CD14-positive monocyte (primary cell): ENCODE measurements around the gene SCD5. TPM values are rescaled to one million over a fixed set of nuclear protein-coding genes. Genes with fewer than 3 reads are reported as not detected.
"Not testable (repeated sequence)": the region's sequence is repeated elsewhere in the genome, so short reads cannot be mapped to it uniquely, and the experiment has no call there.

ENCODE experiments used
- DNase-seq, 3 donors: peaks; one replicate each; pipeline ENCODE4 v3.0.0-alpha.2; 2011 to 2022
- H2AFZ ChIP-seq: 2 replicates; pipeline ENCODE4 v1.6.0; 2012; ENCODE audit warnings: mild to moderate bottlenecking, low read depth, low read length, inconsistent platforms; ENCODE audit not compliant: insufficient read depth, poor library complexity, severe bottlenecking
- H3K27ac ChIP-seq, 2 donors: 1 replicate in 1 of 2; 2 replicates in 1 of 2; pipeline ENCODE4 v1.5.1; 2012 to 2013; ENCODE audit warnings: low read length in 2 of 2, control low read depth in 1 of 2, inconsistent platforms in 1 of 2, low read depth in 1 of 2, mild to moderate bottlenecking in 1 of 2
- H3K27me3 ChIP-seq, 2 donors: one replicate each; pipeline versions ENCODE4 v1.6.0 to v1.6.1; 2011 to 2013; ENCODE audit warnings: low read length in 2 of 2; ENCODE audit not compliant: control insufficient read depth in 2 of 2, insufficient read depth in 2 of 2
- H3K36me3 ChIP-seq, 2 donors: replicated peaks in 1 of 2; 1 replicate in 1 of 2; 2 replicates in 1 of 2; pipeline versions ENCODE4 v1.5.1 to v1.6.1; 2012 to 2013; ENCODE audit warnings: low read length in 2 of 2, control low read depth in 1 of 2, inconsistent platforms in 1 of 2, mild to moderate bottlenecking in 1 of 2; ENCODE audit not compliant: insufficient read depth in 2 of 2, control insufficient read depth in 1 of 2
- H3K4me1 ChIP-seq, 2 donors: 1 replicate in 1 of 2; 2 replicates in 1 of 2; pipeline versions ENCODE4 v1.5.1 to v1.6.1; 2012 to 2013; ENCODE audit warnings: low read length in 2 of 2, control low read depth in 1 of 2, inconsistent platforms in 1 of 2, mild to moderate bottlenecking in 1 of 2, moderate library complexity in 1 of 2; ENCODE audit not compliant: insufficient read depth in 2 of 2, control insufficient read depth in 1 of 2
- H3K4me2 ChIP-seq: replicated peaks from 2 replicates; pipeline ENCODE3; 2012; ENCODE audit warnings: low read length, moderate library complexity, mild to moderate bottlenecking; ENCODE audit not compliant: poor library complexity, severe bottlenecking; ENCODE audit errors: extremely low read depth
- H3K4me3 ChIP-seq, 3 experiments: fragments of 200-600 bp in 1 of 3; sonication (generic) in 1 of 3; replicated peaks in 1 of 3; 1 replicate in 2 of 3; 2 replicates in 1 of 3; pipeline ENCODE4 v1.5.1; 2011 to 2013; ENCODE audit warnings: low read length in 3 of 3, mild to moderate bottlenecking in 3 of 3, control low read depth in 2 of 3, low read depth in 2 of 3, inconsistent platforms in 1 of 3, moderate library complexity in 1 of 3
- H3K79me2 ChIP-seq: 2 replicates; pipeline ENCODE4 v1.6.0; 2012; ENCODE audit warnings: mild to moderate bottlenecking, control low read depth, inconsistent platforms, low read length, moderate library complexity; ENCODE audit not compliant: insufficient read depth
- H3K9ac ChIP-seq: 2 replicates; pipeline ENCODE4 v1.6.0; 2017; ENCODE audit warnings: low read length, mild to moderate bottlenecking; ENCODE audit not compliant: insufficient read depth, poor library complexity, severe bottlenecking
- H3K9me3 ChIP-seq, 2 donors: replicated peaks in 1 of 2; 1 replicate in 1 of 2; 2 replicates in 1 of 2; pipeline versions ENCODE4 v1.5.1 to v1.6.1; 2012 to 2013; ENCODE audit warnings: low read length in 2 of 2, control low read depth in 1 of 2; ENCODE audit not compliant: control insufficient read depth in 1 of 2, insufficient read depth in 1 of 2
- H4K20me1 ChIP-seq: 2 replicates; pipeline ENCODE4 v1.6.0; 2012; ENCODE audit warnings: mild to moderate bottlenecking, low read length, control low read depth, moderate library complexity; ENCODE audit not compliant: insufficient read depth
- H3K27ac Mint-ChIP-seq, 7 donors: one replicate each; pipeline ENCODE4 v1.8.0; 2020; ENCODE audit warnings: mild to moderate bottlenecking in 7 of 7, mixed read lengths in 7 of 7, moderate library complexity in 6 of 7, inconsistent platforms in 2 of 7
- H3K27me3 Mint-ChIP-seq, 3 donors: one replicate each; pipeline ENCODE4 v1.8.0; 2021 to 2022; ENCODE audit warnings: low read depth in 3 of 3, mild to moderate bottlenecking in 3 of 3, mixed read lengths in 3 of 3, moderate library complexity in 3 of 3, inconsistent platforms in 1 of 3
- H3K36me3 Mint-ChIP-seq, 2 donors: one replicate each; pipeline ENCODE4 v1.8.0; 2020; ENCODE audit warnings: mixed read lengths in 2 of 2, inconsistent platforms in 1 of 2, mild to moderate bottlenecking in 1 of 2
- H3K4me1 Mint-ChIP-seq: one replicate; pipeline ENCODE4 v1.8.0; 2020; ENCODE audit warnings: mild to moderate bottlenecking, mixed read lengths
- H3K4me3 Mint-ChIP-seq, 2 donors: one replicate each; pipeline ENCODE4 v1.8.0; 2020; ENCODE audit warnings: mild to moderate bottlenecking in 2 of 2, mixed read lengths in 2 of 2, moderate library complexity in 1 of 2
- H3K9me3 Mint-ChIP-seq, 7 donors: one replicate each; pipeline ENCODE4 v1.8.0; 2020 to 2022; ENCODE audit warnings: mixed read lengths in 7 of 7, mild to moderate bottlenecking in 6 of 7, moderate library complexity in 6 of 7, inconsistent platforms in 2 of 7
- CTCF ChIP-seq: fragments of 200-600 bp; IDR thresholded peaks from one replicate; pipeline ENCODE4 v1.8.0; 2022; ENCODE audit warnings: antibody characterized with exemption, mild to moderate bottlenecking
- WGBS: methylation state at CpG from one replicate; pipeline ENCODE4 v1.1.5; 2013; ENCODE audit warnings: missing lambda C conversion rate; ENCODE audit not compliant: insufficient coverage; 5-methylcytosine and 5-hydroxymethylcytosine counted together
- intact Hi-C, 2 donors: fragments of 100-400 bp; cut with micrococcal nuclease; formaldehyde crosslinking; loops; one replicate each; pipeline versions ENCODE4 v1.15.0 to v1.15.1; 2023
- polyA plus RNA-seq, 3 donors: library from polyadenylated mRNA; depleted of rRNA in 1 of 3; unstranded in 2 of 3; stranded (reverse) in 1 of 3; fragments of 300-500 nt in 2 of 3; fragments of >200 nt in 1 of 3; fragmentation: Illumina TruSeq in 2 of 3; gene quantifications; 1 replicate in 2 of 3; 2 replicates in 1 of 3; pipeline ENCODE4 v1.2.3, GENCODE V29; 2012 to 2021

Gene SCD5
- polyA plus RNA-seq, 3 donors = 0.28 to 1.3 (median 0.61) TPM

DNA sequence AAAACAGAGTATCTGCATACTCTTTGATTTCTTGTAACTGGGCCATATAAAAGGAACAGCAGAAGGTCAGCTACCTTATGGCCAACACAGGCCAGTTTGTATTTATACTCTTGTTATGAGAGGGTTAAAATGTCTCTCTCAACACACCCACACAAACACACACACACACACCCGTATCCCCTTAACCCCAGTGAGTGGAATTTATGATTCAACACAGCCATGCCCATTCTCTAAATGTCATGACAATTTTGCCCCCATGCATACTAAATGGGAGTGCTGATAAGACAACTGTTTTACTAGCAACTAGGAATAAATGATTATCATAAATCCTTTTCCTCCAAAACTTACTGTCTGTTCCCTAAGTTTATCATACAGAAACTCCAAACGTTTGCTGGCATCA lies 22.1 kb upstream of the SCD5 start:
- Mint-ChIP-seq H3K4me3 (no peak overlapping the region), H3K36me3 (peaks cover 77 to 87% of the 10 kb centered on the region in 2 donors), H3K27ac (no peak overlapping the region), H3K9me3 (peaks cover 0 to 1% (median 0%) of the 10 kb centered on the region in 7 donors), H3K27me3 (peaks cover 0 to 1% (median 0%) of the 10 kb centered on the region in 3 donors), H3K4me1 (no peaks in the 10 kb centered on the region)
- DNase-seq = no peak
- H3K4me3 ChIP-seq = no peak overlapping the region
- no CpG with 5 or more reads among the region's 2 CpGs for WGBS
- H2AFZ ChIP-seq = no peak overlapping the region
- H3K36me3 ChIP-seq = peaks cover 69 to 88% of the 10 kb centered on the region in 2 donors
- no peaks in the 10 kb centered on the region for H3K27me3 ChIP-seq
- H3K4me2 ChIP-seq = no peak overlapping the region
- no peaks in the 10 kb centered on the region for H4K20me1 ChIP-seq
- no peaks in the 10 kb centered on the region for H3K9me3 ChIP-seq
- H3K79me2 ChIP-seq = no peaks in the 10 kb centered on the region
- no peak for TF ChIP-seq CTCF
- intact Hi-C loops = loop anchor here in 1 of 2 donors (10.0 kb wide), 1 partner anchor 1894 kb away; no protein-coding TSS in a partner anchor
- no peak overlapping the region for H3K27ac ChIP-seq
- H3K9ac ChIP-seq = no peak overlapping the region
- no peaks in the 10 kb centered on the region for H3K4me1 ChIP-seq

- Histone ChIP-seq H3K4me2 (no peak overlapping the region), H3K79me2 (no peaks in the 10 kb centered on the region), H2AFZ (no peak overlapping the region), H3K9me3 (no peaks in the 10 kb centered on the region), H3K9ac (no peak overlapping the region), H3K27me3 (no peaks in the 10 kb centered on the region), H3K27ac (no peak overlapping the region), H3K36me3 (peaks cover 53 to 72% of the 10 kb centered on the region in 2 donors), H3K4me1 (no peaks in the 10 kb centered on the region), H3K4me3 (no peak overlapping the region), H4K20me1 (no peaks in the 10 kb centered on the region)
- H3K27ac Mint-ChIP-seq = no peak overlapping the region
- no peak for DNase-seq
- H3K9me3 Mint-ChIP-seq = peaks cover 0 to 1% (median 0%) of the 10 kb centered on the region in 7 donors
- peaks cover 66 to 75% of the 10 kb centered on the region in 2 donors for H3K36me3 Mint-ChIP-seq
- peaks cover 0 to 1% (median 0%) of the 10 kb centered on the region in 3 donors for H3K27me3 Mint-ChIP-seq
- no peak overlapping the region for H3K4me3 Mint-ChIP-seq
- no CpG with 5 or more reads among the region's 2 CpGs for WGBS
- no peaks in the 10 kb centered on the region for H3K4me1 Mint-ChIP-seq
- intact Hi-C loops = no loop called here
- TF ChIP-seq CTCF = no peak
Observed at GRCh38 chr4:82818664-82819662, 20.4 kb upstream of the SCD5 start.

- H3K27me3 Mint-ChIP-seq, intact Hi-C loops: not testable (repeated sequence)
- peak overlapping the region in 1 of 7 donors; percentile 16 for H3K27ac Mint-ChIP-seq
Observed at GRCh38 chr4:82816874-82817273, 18.3 kb upstream of the SCD5 start.

More at GRCh38 chr4:82816874-82817273, 18.3 kb upstream of the SCD5 start:
- not testable (repeated sequence) for H3K27me3 ChIP-seq, H4K20me1 ChIP-seq, DNase-seq, H3K4me3 Mint-ChIP-seq, H3K4me1 Mint-ChIP-seq, H3K4me3 ChIP-seq, H3K27ac ChIP-seq, H3K9me3 Mint-ChIP-seq, H3K4me1 ChIP-seq, H2AFZ ChIP-seq, H3K79me2 ChIP-seq, H3K9me3 ChIP-seq, H3K4me2 ChIP-seq, H3K9ac ChIP-seq
- peaks cover 34 to 51% of the 10 kb centered on the region in 2 donors for H3K36me3 ChIP-seq
- 100% methylated on average over 2 of the region's 6 CpGs for WGBS
- H3K36me3 Mint-ChIP-seq = peaks cover 48 to 59% of the 10 kb centered on the region in 2 donors
